GM19324 (cell line): ENCODE results near the gene TPPP2.
A peak's percentile ranks its signal among the peaks of the same experiment; 100 is the strongest.
"Not testable (repeated sequence)": the region's sequence is repeated elsewhere in the genome, so short reads cannot be mapped to it uniquely, and the experiment has no call there.

Experiments used
- ATAC-seq: cut with Tn5 transposase; IDR thresholded peaks from one replicate; pipeline ENCODE4 v1.9.1; 2021; ENCODE audit warnings: mild to moderate bottlenecking, moderate library complexity; ENCODE audit not compliant: unreplicated experiment, low FRiP score

The TPPP2 gene

DNA sequence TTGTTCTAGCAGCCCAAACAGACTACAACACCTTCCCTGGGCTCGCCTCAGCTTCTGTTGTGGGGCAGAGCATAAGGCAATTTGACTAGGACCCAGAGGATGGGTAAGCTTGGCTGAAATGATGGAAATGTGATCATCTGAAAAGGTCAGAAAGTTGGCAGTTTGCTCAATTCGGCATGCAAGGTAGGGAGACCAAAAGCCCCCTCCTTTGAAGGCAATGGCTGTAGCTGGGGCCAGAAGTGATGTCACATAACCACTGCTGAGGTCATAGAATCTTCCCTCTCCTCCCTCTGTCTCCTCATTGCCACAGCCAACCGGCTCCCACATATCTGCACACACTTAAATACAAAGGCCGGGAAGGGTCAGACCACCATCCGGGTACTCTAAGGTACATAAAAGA lies at the start of gene TPPP2:
Gene TPPP2, plus strand, starts transcription at position 301 of the 400 bp plus-strand sequence. CDS start 365 bp downstream, outside the sequence.
- no peak for ATAC-seq

- ATAC-seq = no peak
Measured at GRCh38 chr14:20980906-20981305, 49.1 kb upstream of the TPPP2 start.

DNA sequence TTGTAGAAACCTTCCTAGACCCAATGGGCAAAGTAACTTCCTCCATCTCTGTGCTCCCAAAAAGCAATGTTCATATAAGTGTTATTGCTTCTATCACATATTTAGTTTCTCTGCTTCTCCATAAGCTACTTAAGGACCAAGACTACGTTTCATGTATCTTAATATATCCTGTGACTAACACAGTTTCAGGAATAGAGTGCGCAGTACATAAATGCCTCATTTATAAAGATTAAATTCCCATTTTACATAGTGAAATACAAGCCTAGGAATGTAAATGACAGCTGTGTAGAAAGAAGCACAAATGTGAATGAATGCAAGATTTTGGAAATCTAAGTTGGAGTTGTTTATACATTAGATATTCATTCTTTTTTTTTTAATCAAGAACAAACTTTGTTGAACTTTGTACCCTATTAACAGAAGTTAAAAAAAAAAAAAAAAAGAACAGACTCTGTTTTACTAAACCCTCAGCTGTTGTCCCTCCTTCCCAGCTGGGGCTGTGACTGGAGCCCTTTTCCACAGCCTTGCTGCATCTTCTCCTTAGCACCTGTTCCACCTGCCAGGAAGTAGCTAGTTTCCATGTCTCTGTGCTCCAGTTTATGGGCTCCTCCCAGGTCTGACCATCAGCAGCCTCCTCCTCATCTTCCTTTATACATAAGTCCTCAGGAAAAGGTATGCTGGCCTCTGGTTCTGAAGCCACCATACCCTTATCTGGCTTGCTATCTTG lies 47.2 kb upstream of the TPPP2 start:
- no peak for ATAC-seq

DNA sequence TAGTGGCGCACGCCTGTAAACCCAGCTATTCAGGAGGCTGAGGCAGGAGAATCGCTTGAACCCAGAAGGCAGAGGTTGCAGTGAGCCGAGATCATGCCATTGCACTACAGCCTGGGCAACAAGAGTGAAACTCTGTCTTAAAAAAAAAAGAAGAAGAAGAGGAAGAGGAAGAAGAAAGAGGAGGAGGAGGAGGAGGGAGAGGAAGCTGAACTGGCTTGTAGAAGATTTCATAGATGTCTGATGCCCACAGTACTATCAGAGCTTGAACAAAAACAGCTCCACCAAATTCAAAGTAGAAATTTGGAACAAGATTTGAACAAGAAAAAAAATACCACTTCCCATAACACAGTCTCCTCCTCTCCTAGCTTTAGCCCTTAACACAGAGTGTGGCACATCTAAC lies 44.4 kb upstream of the TPPP2 start:
- ATAC-seq = not testable (repeated sequence)

DNA sequence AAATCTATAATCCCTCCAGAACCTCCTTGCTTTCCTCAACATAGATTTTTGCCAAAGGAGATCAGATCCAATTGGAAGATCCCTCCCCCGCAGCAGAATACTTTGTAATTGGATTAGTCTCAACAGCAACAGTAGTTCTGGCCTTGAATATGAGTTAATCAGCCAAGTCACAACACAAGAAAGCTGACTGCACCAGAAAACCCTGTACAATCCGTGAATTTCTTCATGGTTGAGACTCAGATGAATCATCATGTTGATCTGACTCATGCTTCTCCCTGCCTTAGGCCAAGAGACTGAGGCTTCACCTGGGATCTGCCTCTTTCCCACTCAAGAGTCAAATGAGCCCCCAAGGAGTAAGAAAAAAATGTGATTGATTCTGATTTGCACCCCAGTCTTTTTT lies 43.2 kb upstream of the TPPP2 start:
- ATAC-seq = no peak

GRCh38 chr14:20988717-20989470 lies 41.1 kb upstream of the TPPP2 start:
- no peak for ATAC-seq

GRCh38 chr14:20989471-20989786 lies 40.6 kb upstream of the TPPP2 start:
- ATAC-seq = no peak

DNA sequence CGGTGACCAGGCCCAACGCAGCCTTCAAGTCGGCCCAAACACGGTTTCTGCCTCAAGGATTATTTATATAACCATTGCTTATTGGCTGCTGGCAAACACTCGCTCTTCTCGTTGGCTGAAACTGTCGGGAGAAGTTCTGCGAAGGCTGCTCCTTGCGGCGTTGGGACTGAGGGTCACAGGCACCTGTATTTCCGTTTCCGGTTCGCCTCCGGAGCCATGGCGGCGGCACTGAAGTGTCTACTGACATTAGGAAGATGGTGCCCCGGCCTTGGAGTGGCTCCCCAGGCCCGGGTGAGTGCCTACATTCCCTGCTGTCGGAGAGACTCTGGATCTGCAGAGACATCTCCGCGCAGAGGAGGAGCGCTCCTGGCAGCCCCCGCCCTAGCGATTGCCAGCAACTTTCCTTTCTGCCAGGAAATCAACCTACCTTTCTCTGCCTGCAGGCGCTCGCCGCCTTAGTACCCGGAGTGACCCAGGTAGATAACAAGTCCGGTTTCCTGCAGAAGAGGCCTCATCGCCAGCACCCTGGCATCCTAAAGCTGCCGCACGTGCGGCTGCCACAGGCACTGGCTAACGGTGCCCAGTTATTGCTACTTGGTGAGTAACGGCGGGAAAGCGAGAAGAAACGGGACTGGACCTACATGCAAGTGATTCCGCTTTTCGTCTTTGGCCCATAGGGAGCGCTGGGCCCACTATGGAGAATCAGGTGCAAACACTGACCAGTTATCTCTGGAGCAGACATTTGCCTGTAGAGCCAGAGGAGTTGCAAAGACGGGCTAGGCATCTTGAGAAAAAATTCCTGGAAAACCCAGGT lies 40.0 kb upstream of the TPPP2 start, which contains the start of gene METTL17:
Gene METTL17, plus strand, starts transcription at position 194 of the 814 bp plus-strand sequence. Its CDS starts 23 bp downstream, at position 217.
- peak; percentile 96 for ATAC-seq

DNA sequence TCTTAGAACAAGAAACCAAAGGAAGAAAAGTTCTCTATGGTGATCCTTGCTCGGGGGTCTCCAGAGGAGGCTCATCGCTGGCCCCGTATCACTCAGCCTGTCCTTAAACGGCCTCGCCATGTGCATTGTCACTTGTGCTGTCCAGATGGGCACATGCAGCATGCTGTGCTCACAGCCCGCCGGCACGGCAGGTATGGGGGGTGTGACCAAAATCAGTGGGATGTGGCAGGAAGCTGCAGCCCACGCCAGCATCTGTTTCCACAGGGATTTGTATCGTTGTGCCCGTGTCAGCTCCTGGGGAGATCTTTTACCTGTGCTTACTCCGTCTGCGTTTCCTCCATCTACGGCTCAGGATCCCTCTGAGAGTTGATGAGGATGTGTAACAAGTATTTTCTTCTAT lies 33.5 kb upstream of the TPPP2 start:
- ATAC-seq = no peak

DNA sequence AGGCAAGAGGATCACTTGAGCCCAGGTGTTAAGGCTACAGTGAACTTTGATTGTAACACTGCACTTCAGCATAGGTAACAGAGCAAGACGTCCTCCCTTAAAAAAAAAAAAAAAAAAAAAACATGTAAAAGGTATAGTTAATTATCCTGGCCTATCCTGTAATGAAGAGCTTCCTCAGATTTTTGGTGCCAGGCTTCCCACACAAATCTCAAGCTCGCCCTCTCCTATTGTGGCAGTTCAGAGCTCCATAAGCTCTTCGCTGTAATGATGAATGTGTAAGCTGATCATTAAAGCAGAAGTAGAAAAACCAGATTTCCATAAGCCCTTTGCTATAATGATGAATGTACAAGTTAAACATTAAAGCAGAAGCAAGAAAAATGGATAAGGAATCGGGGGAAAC lies 32.9 kb upstream of the TPPP2 start:
- no peak for ATAC-seq

DNA sequence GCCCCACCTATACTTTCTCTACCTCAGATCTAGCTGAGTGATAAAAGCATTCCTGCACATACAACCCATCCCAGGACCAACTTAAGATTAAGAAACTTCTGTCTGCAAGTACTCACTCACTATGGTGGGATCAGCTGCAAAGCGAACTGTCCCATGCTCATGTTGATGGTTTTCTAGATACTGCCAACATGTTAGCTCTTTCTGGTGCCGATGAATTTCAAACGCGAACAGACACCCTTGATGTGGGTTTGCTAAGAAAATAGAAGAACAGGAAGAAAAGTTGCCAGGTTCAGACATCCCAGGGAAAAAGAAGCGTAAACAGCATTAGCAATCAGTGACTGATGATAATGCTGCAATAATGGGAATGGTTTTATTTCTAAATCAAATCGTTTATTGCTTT lies 32.5 kb upstream of the TPPP2 start:
- ATAC-seq = no peak

GRCh38 chr14:20998139-20998538 lies 31.9 kb upstream of the TPPP2 start:
- ATAC-seq = no peak

DNA sequence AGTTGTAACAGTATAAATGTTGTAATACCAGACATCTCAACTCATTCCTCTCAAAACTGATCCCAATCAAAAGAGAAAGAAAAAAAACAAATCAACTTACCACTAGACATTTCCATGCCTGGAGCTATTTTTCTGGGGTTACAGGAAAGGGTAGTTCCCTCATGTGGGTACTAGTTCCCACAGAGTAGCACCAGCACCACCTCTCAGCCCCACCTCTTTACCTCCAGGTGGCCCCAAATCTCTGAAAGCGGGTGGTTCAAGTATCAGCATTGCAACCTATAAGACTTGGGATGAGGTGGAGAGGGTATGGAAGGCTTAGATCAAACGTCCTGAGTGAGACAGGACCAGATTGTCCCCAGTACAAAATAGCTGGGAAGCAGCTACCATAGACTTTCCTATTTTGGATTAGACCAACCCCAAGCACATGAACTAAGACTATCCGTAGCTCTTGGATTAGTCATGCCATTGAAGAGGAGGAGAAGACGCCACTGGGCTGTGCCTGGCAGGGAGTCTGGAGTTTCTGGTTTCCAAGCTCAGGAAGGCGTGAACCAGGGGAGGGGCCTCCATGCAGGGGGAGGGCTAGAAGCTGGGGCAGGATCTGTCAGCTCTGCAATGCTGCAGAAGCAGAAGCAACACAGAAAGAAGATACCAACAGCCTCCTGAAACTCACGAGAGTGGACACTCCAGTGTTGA lies 31.2 kb upstream of the TPPP2 start, which contains the start of gene SLC39A2:
Gene SLC39A2, plus strand, starts transcription at position 620 of the 693 bp plus-strand sequence. CDS start 154 bp downstream, outside the sequence.
- ATAC-seq = no peak

DNA sequence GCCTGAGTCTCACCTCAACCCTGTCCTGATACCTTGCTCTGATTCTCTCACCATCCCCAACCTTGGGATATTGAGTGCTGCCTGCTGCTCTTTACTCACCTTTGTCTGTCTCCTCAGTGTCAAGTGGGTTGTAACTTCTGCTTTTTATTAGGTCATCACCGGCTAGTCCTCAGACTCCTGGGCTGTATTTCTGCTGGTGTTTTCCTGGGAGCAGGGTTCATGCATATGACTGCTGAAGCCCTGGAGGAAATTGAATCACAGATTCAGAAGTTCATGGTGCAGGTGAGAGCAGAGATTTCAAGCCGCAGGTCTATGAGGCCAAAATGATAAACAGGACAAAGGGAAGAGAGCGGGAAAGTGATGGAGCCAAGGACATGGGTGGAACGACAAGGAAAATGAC lies 30.4 kb upstream of the TPPP2 start:
- ATAC-seq = no peak

GRCh38 chr14:21001218-21001617 lies 28.8 kb upstream of the TPPP2 start:
- no peak for ATAC-seq

GRCh38 chr14:21003788-21004346 lies 26.1 kb upstream of the TPPP2 start:
- no peak for ATAC-seq

GRCh38 chr14:21009721-21010120 lies 20.3 kb upstream of the TPPP2 start:
- not testable (repeated sequence) for ATAC-seq

- ATAC-seq = no peak
Measured at GRCh38 chr14:21011136-21011535, 18.9 kb upstream of the TPPP2 start.

DNA sequence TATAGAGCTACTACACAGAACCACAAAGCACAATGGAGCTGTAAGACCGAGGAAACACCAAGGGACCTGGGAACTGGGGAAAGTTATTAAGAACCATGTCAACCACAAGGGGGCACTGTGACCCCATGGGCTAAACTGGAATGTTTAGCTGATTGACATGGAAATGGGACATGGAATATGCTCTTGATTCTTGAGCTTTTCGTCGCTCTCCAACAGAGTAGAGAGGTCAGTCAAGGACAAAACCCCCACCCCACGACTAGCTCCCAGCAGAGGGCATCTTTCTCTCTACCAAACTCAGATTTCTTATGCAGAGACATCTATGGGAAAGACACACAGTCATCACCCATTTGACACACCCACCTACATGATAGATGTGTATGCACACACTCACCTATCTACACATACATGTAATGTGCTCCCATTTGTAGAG lies 15.2 kb upstream of the TPPP2 start:
- ATAC-seq = no peak

- no peak for ATAC-seq
Measured at GRCh38 chr14:21015312-21015711, 14.7 kb upstream of the TPPP2 start.
